PC-9 (cell line): ENCODE measurements around the gene YTHDC1. TPM values are rescaled to one million over a fixed set of nuclear protein-coding genes. Genes with fewer than 3 reads are reported as not detected.

Experiments
- Bru-seq: library from RNA; stranded (reverse); fragments of 400-500 nt; gene quantifications from one replicate; lab custom pipeline; 2021; lab: Mats Ljungman, UMichigan
- BruChase-seq, 2 experiments: library from RNA; stranded (reverse); fragments of 400-500 nt; gene quantifications; one replicate each; lab custom pipeline; 2021; lab: Mats Ljungman, UMichigan
- BruUV-seq: library from RNA; stranded (reverse); fragments of 400-500 nt; replicated peaks from 2 replicates; lab custom pipeline; 2021; lab: Mats Ljungman, UMichigan
- CTCF ChIA-PET: fragments of 300-600 bp; sonication (Branson Sonifier 250); formaldehyde crosslinking; loops from one replicate; lab custom pipeline; 2022; ENCODE audit warnings: antibody characterized with exemption; lab: Charles Lee
- POLR2A ChIA-PET: fragments of 300-600 bp; sonication (Branson Sonifier 250); formaldehyde crosslinking; loops from one replicate; lab custom pipeline; 2022; ENCODE audit warnings: antibody characterized with exemption; ENCODE audit not compliant: unreplicated experiment; lab: Charles Lee
- DNase-seq, 2 experiments: peaks; one replicate each; pipeline versions ENCODE4 v3.0.0 to v3.0.0-alpha.2; 2015 to 2022; ENCODE audit warnings: mixed read lengths in 1 of 2
- H2AFZ ChIP-seq: fragments of 200-600 bp; sonication (generic); 2 replicates; pipeline ENCODE4 v1.8.1; 2017; ENCODE audit warnings: antibody characterized with exemption
- H3F3A ChIP-seq: fragments of 200-600 bp; sonication (generic); 2 replicates; pipeline ENCODE4 v1.8.1; 2017; ENCODE audit warnings: antibody characterized with exemption, mild to moderate bottlenecking, low read depth; ENCODE audit not compliant: insufficient read depth
- H3K27ac ChIP-seq: fragments of 200-600 bp; sonication (generic); 2 replicates; pipeline ENCODE4 v1.6.1; 2016; ENCODE audit warnings: mixed run types
- H3K27me3 ChIP-seq: fragments of 200-600 bp; sonication (generic); 2 replicates; pipeline ENCODE4 v1.6.1; 2016; ENCODE audit warnings: low read depth, mixed run types; ENCODE audit not compliant: insufficient read depth
- H3K36me3 ChIP-seq: fragments of 200-600 bp; sonication (generic); 2 replicates; pipeline ENCODE4 v1.6.1; 2016; ENCODE audit warnings: low read depth, mixed run types
- H3K4me1 ChIP-seq: fragments of 200-600 bp; sonication (generic); replicated peaks from 2 replicates; pipeline ENCODE4 v1.6.1; 2016; ENCODE audit warnings: mixed run types; ENCODE audit not compliant: insufficient read depth
- H3K4me2 ChIP-seq: fragments of 200-600 bp; sonication (generic); 2 replicates; pipeline ENCODE4 v1.6.1; 2017; ENCODE audit warnings: mixed run types
- H3K4me3 ChIP-seq: fragments of 200-600 bp; sonication (generic); 2 replicates; pipeline ENCODE4 v1.6.1; 2016; ENCODE audit warnings: mixed run types
- H3K79me2 ChIP-seq: fragments of 200-600 bp; sonication (generic); 2 replicates; pipeline ENCODE4 v1.6.1; 2017; ENCODE audit warnings: low read depth, mixed run types
- H3K9me2 ChIP-seq: fragments of 200-600 bp; sonication (generic); 2 replicates; pipeline ENCODE4 v1.8.1; 2017; ENCODE audit warnings: mild to moderate bottlenecking; ENCODE audit not compliant: insufficient read depth
- H3K9me3 ChIP-seq: fragments of 200-600 bp; sonication (generic); 2 replicates; pipeline ENCODE4 v1.8.1; 2016; ENCODE audit warnings: low read depth; ENCODE audit not compliant: insufficient read depth
- H4K20me1 ChIP-seq: fragments of 200-600 bp; sonication (generic); 2 replicates; pipeline ENCODE4 v1.8.1; 2017; ENCODE audit not compliant: insufficient read depth
- CTCF ChIP-seq: fragments of 200-600 bp; sonication (generic); conservative IDR thresholded peaks from 2 replicates; pipeline ENCODE4 v1.6.1; 2017; ENCODE audit warnings: mixed run types, antibody characterized with exemption, mild to moderate bottlenecking, moderate library complexity
- EZH2 ChIP-seq: fragments of 200-600 bp; sonication (generic); IDR thresholded peaks from 2 replicates; pipeline ENCODE4 v1.8.0; 2017; ENCODE audit warnings: antibody characterized with exemption, low read depth
- intact Hi-C: fragments of 100-400 bp; cut with micrococcal nuclease; formaldehyde crosslinking; loops from one replicate; pipeline ENCODE4 v1.10.0; 2022; ENCODE audit not compliant: unreplicated experiment
- long read RNA-seq: library from polyadenylated mRNA; stranded (forward); transcript quantifications from one replicate; pipeline ENCODE4 v2.0.0, GENCODE V29; 2022
- total RNA-seq: library from RNA; stranded (reverse); gene quantifications from 2 replicates; pipeline ENCODE4 v1.2.3, GENCODE V29; 2021

YTHDC1 gene
- total RNA-seq: 64.1 and 83.6 TPM in 2 replicates
- percentile 96 among the genes with signal in this experiment for Bru-seq, nascent RNA
- BruChase-seq, experiment 1, labeled RNA remaining after a 2-hour chase: percentile 95 among the genes with signal in this experiment
- BruChase-seq, experiment 2, labeled RNA remaining after a 6-hour chase: percentile 92 among the genes with signal in this experiment
- long read RNA-seq, full-length matches to known transcripts: 6 of 20 reads
- long read RNA-seq, partial matches to known transcripts: 13 of 20 reads
- long read RNA-seq, other reads (novel, unspliced or antisense): 1 of 20 reads

- H3K4me1 ChIP-seq: peaks cover 23% of the 10 kb centered on the region
- intact Hi-C loops: loop anchor here (1.0 to 2.0 kb wide), 3 partner anchors 11 to 27 kb away; no protein-coding TSS in a partner anchor
- CTCF ChIA-PET: no interaction called here
- BruUV-seq: no TSS peak
- peak; percentile 87 to 88 for DNase-seq
- POLR2A ChIA-PET: no interaction called here
- no peaks in the 10 kb centered on the region for H3K27me3 ChIP-seq
- peaks cover 25% of the 10 kb centered on the region for H4K20me1 ChIP-seq
- peak within 1 kb of the TSS; percentile 82 for H2AFZ ChIP-seq
- peak within 1 kb of the TSS; percentile 86 for H3K4me3 ChIP-seq
- no peaks in the 10 kb centered on the region for H3K36me3 ChIP-seq
- H3K27ac ChIP-seq: peak within 1 kb of the TSS; percentile 89
- H3K79me2 ChIP-seq: peaks cover 51% of the 10 kb centered on the region
- H3K9me2 ChIP-seq: no peaks in the 10 kb centered on the region
- H3K4me2 ChIP-seq: peak within 1 kb of the TSS; percentile 87
- TF ChIP-seq EZH2 (no peak), CTCF (no peak)
- H3K9me3 ChIP-seq: no peaks in the 10 kb centered on the region
- 0 out of 2 replicates have a peak, but pooled peaks cover 12% of the 10 kb centered on the region for H3F3A ChIP-seq
These were observed at the start of gene YTHDC1 for GRCh38 chr4:68349649-68350360. YTHDC1 (minus strand) TSS chr4:68350090; CDS start chr4:68349753, 337 bp downstream.

GRCh38 chr4:68399306-68399705, 49.4 kb upstream of the YTHDC1 start:
- no peaks in the 10 kb centered on the region for H3K79me2 ChIP-seq
- no peak overlapping the region for H3K4me2 ChIP-seq
- ChIA-PET POLR2A (no interaction called here), CTCF (no interaction called here)
- no peak for DNase-seq
- TF ChIP-seq EZH2 (no peak), CTCF (no peak)
- H3K4me1 ChIP-seq: no peaks in the 10 kb centered on the region
- H3K27ac ChIP-seq: no peak overlapping the region
- H4K20me1 ChIP-seq: no peaks in the 10 kb centered on the region
- intact Hi-C loops: no loop called here
- BruUV-seq: no TSS peak
- no peak overlapping the region for H3K4me3 ChIP-seq
- no peaks in the 10 kb centered on the region for H3K36me3 ChIP-seq
- no peak overlapping the region for H2AFZ ChIP-seq
- H3F3A ChIP-seq: no peaks in the 10 kb centered on the region
- no peaks in the 10 kb centered on the region for H3K27me3 ChIP-seq
- H3K9me3 ChIP-seq: no peaks in the 10 kb centered on the region
- no peaks in the 10 kb centered on the region for H3K9me2 ChIP-seq

GRCh38 chr4:68396756-68397155, 46.9 kb upstream of the YTHDC1 start:
- no peaks in the 10 kb centered on the region for H3K9me2 ChIP-seq
- no peak overlapping the region for H2AFZ ChIP-seq
- H3K9me3 ChIP-seq: no peaks in the 10 kb centered on the region
- no TSS peak for BruUV-seq
- intact Hi-C loops: no loop called here
- H4K20me1 ChIP-seq: no peaks in the 10 kb centered on the region
- ChIA-PET POLR2A (no interaction called here), CTCF (no interaction called here)
- H3K27me3 ChIP-seq: no peaks in the 10 kb centered on the region
- H3F3A ChIP-seq: no peaks in the 10 kb centered on the region
- no peak for DNase-seq
- H3K4me1 ChIP-seq: no peaks in the 10 kb centered on the region
- H3K79me2 ChIP-seq: no peaks in the 10 kb centered on the region
- no peak overlapping the region for H3K4me2 ChIP-seq
- H3K36me3 ChIP-seq: no peaks in the 10 kb centered on the region
- TF ChIP-seq EZH2 (no peak), CTCF (no peak)
- H3K4me3 ChIP-seq: no peak overlapping the region
- H3K27ac ChIP-seq: no peak overlapping the region
